Ishikawa (cell line): Measurements from ENCODE around the gene BNIP1.

Experiments
- CEBPB ChIP-seq: IDR thresholded peaks from 2 replicates; pipeline ENCODE4 v1.6.1; 2012
- CREB1 ChIP-seq: IDR thresholded peaks from 2 replicates; pipeline ENCODE4 v1.6.1; 2012; ENCODE audit warnings: low read depth
- EP300 ChIP-seq: IDR thresholded peaks from 2 replicates; pipeline ENCODE4 v1.6.1; 2012; ENCODE audit warnings: borderline replicate concordance
- FOXM1 ChIP-seq: IDR thresholded peaks from 2 replicates; pipeline ENCODE4 v1.6.1; 2012; ENCODE audit warnings: low read depth, borderline replicate concordance
- NFIC ChIP-seq: IDR thresholded peaks from 2 replicates; pipeline ENCODE4 v1.6.1; 2012
- RAD21 ChIP-seq: IDR thresholded peaks from 2 replicates; pipeline ENCODE4 v1.6.1; 2012; ENCODE audit warnings: low read depth
- TAF1 ChIP-seq: IDR thresholded peaks from 2 replicates; pipeline ENCODE4 v1.6.1; 2012; ENCODE audit warnings: low read depth, mild to moderate bottlenecking
- TCF12 ChIP-seq: IDR thresholded peaks from 2 replicates; pipeline ENCODE4 v1.6.1; 2012; ENCODE audit warnings: low read depth
- TEAD4 ChIP-seq: IDR thresholded peaks from 2 replicates; pipeline ENCODE4 v1.6.1; 2012
- YY1 ChIP-seq: IDR thresholded peaks from 2 replicates; pipeline ENCODE4 v1.6.1; 2012; ENCODE audit warnings: low read depth
- ZBTB7A ChIP-seq: IDR thresholded peaks from 2 replicates; pipeline ENCODE4 v1.6.1; 2012; ENCODE audit warnings: low read depth
- TF ChIP-seq, protein P1 (sequence below): IDR thresholded peaks from 2 replicates; pipeline ENCODE4 v1.6.1; 2012
- TF ChIP-seq, protein P2 (sequence below): IDR thresholded peaks from 2 replicates; pipeline ENCODE4 v1.6.1; 2012; ENCODE audit warnings: low read depth, mild to moderate bottlenecking
- TF ChIP-seq, protein P3 (sequence below): IDR thresholded peaks from 2 replicates; pipeline ENCODE4 v1.6.1; 2012

DNA sequence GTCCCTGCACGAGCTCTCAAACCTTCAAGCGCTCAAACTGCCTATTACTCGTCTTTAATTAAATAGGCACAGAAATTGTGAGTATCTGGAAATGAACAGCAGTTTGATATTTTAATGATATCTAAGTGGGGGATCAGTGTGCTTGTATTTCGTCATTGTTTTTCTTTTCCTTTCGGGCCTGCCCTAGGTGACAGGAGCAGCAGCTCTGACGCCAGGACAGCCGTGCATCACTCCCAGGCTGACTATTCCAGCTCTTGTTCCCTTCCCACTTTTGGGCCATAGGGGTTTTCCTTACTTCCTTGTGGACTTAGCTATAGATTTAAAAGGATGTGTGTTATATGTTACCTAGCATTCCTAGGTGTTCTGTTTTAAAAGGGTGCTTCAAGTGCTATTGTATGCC, 9.5 kb downstream of the BNIP1 start:
- TF ChIP-seq FOXM1 = no peak
- TF ChIP-seq YY1 = no peak
- no peak for TF ChIP-seq ZBTB7A
- TF ChIP-seq, protein P1, sequence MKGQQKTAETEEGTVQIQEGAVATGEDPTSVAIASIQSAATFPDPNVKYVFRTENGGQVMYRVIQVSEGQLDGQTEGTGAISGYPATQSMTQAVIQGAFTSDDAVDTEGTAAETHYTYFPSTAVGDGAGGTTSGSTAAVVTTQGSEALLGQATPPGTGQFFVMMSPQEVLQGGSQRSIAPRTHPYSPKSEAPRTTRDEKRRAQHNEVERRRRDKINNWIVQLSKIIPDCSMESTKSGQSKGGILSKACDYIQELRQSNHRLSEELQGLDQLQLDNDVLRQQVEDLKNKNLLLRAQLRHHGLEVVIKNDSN = no peak
- TF ChIP-seq, protein P2, sequence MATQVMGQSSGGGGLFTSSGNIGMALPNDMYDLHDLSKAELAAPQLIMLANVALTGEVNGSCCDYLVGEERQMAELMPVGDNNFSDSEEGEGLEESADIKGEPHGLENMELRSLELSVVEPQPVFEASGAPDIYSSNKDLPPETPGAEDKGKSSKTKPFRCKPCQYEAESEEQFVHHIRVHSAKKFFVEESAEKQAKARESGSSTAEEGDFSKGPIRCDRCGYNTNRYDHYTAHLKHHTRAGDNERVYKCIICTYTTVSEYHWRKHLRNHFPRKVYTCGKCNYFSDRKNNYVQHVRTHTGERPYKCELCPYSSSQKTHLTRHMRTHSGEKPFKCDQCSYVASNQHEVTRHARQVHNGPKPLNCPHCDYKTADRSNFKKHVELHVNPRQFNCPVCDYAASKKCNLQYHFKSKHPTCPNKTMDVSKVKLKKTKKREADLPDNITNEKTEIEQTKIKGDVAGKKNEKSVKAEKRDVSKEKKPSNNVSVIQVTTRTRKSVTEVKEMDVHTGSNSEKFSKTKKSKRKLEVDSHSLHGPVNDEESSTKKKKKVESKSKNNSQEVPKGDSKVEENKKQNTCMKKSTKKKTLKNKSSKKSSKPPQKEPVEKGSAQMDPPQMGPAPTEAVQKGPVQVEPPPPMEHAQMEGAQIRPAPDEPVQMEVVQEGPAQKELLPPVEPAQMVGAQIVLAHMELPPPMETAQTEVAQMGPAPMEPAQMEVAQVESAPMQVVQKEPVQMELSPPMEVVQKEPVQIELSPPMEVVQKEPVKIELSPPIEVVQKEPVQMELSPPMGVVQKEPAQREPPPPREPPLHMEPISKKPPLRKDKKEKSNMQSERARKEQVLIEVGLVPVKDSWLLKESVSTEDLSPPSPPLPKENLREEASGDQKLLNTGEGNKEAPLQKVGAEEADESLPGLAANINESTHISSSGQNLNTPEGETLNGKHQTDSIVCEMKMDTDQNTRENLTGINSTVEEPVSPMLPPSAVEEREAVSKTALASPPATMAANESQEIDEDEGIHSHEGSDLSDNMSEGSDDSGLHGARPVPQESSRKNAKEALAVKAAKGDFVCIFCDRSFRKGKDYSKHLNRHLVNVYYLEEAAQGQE = no peak
- TF ChIP-seq, protein P3, sequence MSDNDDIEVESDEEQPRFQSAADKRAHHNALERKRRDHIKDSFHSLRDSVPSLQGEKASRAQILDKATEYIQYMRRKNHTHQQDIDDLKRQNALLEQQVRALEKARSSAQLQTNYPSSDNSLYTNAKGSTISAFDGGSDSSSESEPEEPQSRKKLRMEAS = no peak
- no peak for TF ChIP-seq TAF1
- no peak for TF ChIP-seq CEBPB
- TF ChIP-seq RAD21 = no peak
- no peak for TF ChIP-seq CREB1
- TF ChIP-seq TEAD4 = no peak
- TF ChIP-seq EP300 = no peak
- no peak for TF ChIP-seq NFIC
- no peak for TF ChIP-seq TCF12
